Karpas-422 (cell line): Measurements from ENCODE around the gene REEP3. TPM values are rescaled to one million over a fixed set of nuclear protein-coding genes. Genes with fewer than 3 reads are reported as not detected.

Source experiments
- DNase-seq: peaks from one replicate; pipeline ENCODE4 v3.0.0-alpha.2; 2015
- H2AFZ ChIP-seq: fragments of 200-600 bp; sonication (generic); 2 replicates; pipeline ENCODE4 v1.6.1; 2014; ENCODE audit warnings: antibody characterized with exemption, low read length, mixed read lengths
- H3K27ac ChIP-seq: fragments of 200-600 bp; sonication (generic); 2 replicates; pipeline ENCODE4 v1.5.1; 2014; ENCODE audit warnings: mild to moderate bottlenecking, low read length, moderate library complexity
- H3K27me3 ChIP-seq: fragments of 200-600 bp; sonication (generic); 2 replicates; pipeline ENCODE4 v1.6.1; 2014; ENCODE audit warnings: low read length, mixed read lengths
- H3K36me3 ChIP-seq: fragments of 200-600 bp; sonication (generic); 2 replicates; pipeline ENCODE4 v1.6.1; 2014; ENCODE audit warnings: low read length, mixed read lengths; ENCODE audit not compliant: insufficient read depth
- H3K4me1 ChIP-seq: fragments of 200-600 bp; sonication (generic); 2 replicates; pipeline ENCODE4 v1.6.1; 2014; ENCODE audit warnings: mild to moderate bottlenecking, low read length, mixed read lengths
- H3K4me2 ChIP-seq: fragments of 200-600 bp; sonication (generic); 2 replicates; pipeline ENCODE4 v1.6.1; 2014; ENCODE audit warnings: low read length, low read depth, mild to moderate bottlenecking; ENCODE audit not compliant: poor library complexity, severe bottlenecking
- H3K4me3 ChIP-seq: fragments of 200-600 bp; sonication (generic); 2 replicates; pipeline ENCODE4 v1.5.1; 2014; ENCODE audit warnings: mild to moderate bottlenecking, antibody characterized with exemption, low read length, mixed read lengths
- H3K79me2 ChIP-seq: fragments of 200-600 bp; sonication (generic); 2 replicates; pipeline ENCODE4 v1.6.1; 2014; ENCODE audit warnings: mild to moderate bottlenecking, low read length, mixed read lengths
- H3K9ac ChIP-seq: fragments of 200-600 bp; sonication (generic); 2 replicates; pipeline ENCODE4 v1.6.0; 2014; ENCODE audit warnings: low read length
- H3K9me2 ChIP-seq: fragments of 200-600 bp; sonication (generic), shearing (Covaris generic); replicated peaks from 2 replicates; pipeline ENCODE4 v1.6.0; 2014; ENCODE audit warnings: mild to moderate bottlenecking, low read length, moderate library complexity; ENCODE audit not compliant: insufficient read depth
- H3K9me3 ChIP-seq: fragments of 300-700, 200-600 bp; sonication (generic); 2 replicates; pipeline ENCODE4 v1.6.1; 2014; ENCODE audit warnings: low read length, mixed read lengths
- H4K20me1 ChIP-seq: fragments of 200-600 bp; sonication (generic); 2 replicates; pipeline ENCODE4 v1.6.1; 2014; ENCODE audit warnings: mild to moderate bottlenecking, antibody characterized with exemption, low read length, low read depth; ENCODE audit not compliant: insufficient read depth
- total RNA-seq: library from RNA; depleted of rRNA; stranded (reverse); fragments of >200 nt; shearing (Covaris generic); gene quantifications from 2 replicates; pipeline ENCODE4 v1.2.3, GENCODE V29; 2014; ENCODE audit warnings: low replicate concordance

REEP3 gene
- total RNA-seq, 1 experiment from 2014 or later = 1.8 TPM

GRCh38 chr10:63586043-63586442 lies 64.8 kb downstream of the REEP3 start:
- H3K36me3 ChIP-seq = no peaks in the 10 kb centered on the region
- no peak overlapping the region for H3K4me3 ChIP-seq
- 0 out of 2 replicates have a peak, but pooled peaks cover 2% of the 10 kb centered on the region for H4K20me1 ChIP-seq
- H3K4me1 ChIP-seq = no peaks in the 10 kb centered on the region
- H3K27me3 ChIP-seq = no peaks in the 10 kb centered on the region
- no peak overlapping the region for H3K9ac ChIP-seq
- no peak overlapping the region for H3K27ac ChIP-seq
- no peaks in the 10 kb centered on the region for H3K79me2 ChIP-seq
- H3K9me3 ChIP-seq = no peaks in the 10 kb centered on the region
- no peak for DNase-seq
- no peak overlapping the region for H3K4me2 ChIP-seq
- H3K9me2 ChIP-seq = no peaks in the 10 kb centered on the region
- H2AFZ ChIP-seq = no peak overlapping the region

- no peak overlapping the region for H2AFZ ChIP-seq
- H3K36me3 ChIP-seq = no peaks in the 10 kb centered on the region
- H3K27ac ChIP-seq = no peak overlapping the region
Measured at GRCh38 chr10:63587191-63587590, 66.0 kb downstream of the REEP3 start.

GRCh38 chr10:63588436-63589167 lies 67.4 kb downstream of the REEP3 start:
- Histone ChIP-seq H3K27me3 (no peaks in the 10 kb centered on the region), H3K27ac (no peak overlapping the region), H3K79me2 (no peaks in the 10 kb centered on the region), H3K4me2 (no peak overlapping the region), H3K4me3 (no peak overlapping the region), H4K20me1 (0 out of 2 replicates have a peak, but pooled peaks cover 2% of the 10 kb centered on the region), H3K4me1 (no peaks in the 10 kb centered on the region), H3K36me3 (no peaks in the 10 kb centered on the region), H3K9me2 (no peaks in the 10 kb centered on the region), H3K9me3 (no peaks in the 10 kb centered on the region), H3K9ac (no peak overlapping the region), H2AFZ (no peak overlapping the region)
- no peak for DNase-seq

More at GRCh38 chr10:63587191-63587590, 66.0 kb downstream of the REEP3 start:
- Histone ChIP-seq H3K4me3 (no peak overlapping the region), H3K4me2 (no peak overlapping the region), H4K20me1 (0 out of 2 replicates have a peak, but pooled peaks cover 2% of the 10 kb centered on the region), H3K9me3 (no peaks in the 10 kb centered on the region), H3K4me1 (no peaks in the 10 kb centered on the region), H3K79me2 (no peaks in the 10 kb centered on the region), H3K27me3 (no peaks in the 10 kb centered on the region), H3K9me2 (no peaks in the 10 kb centered on the region), H3K9ac (no peak overlapping the region)
- no peak for DNase-seq

- Histone ChIP-seq H3K4me2 (no peak overlapping the region), H2AFZ (no peak overlapping the region), H3K4me3 (no peak overlapping the region), H4K20me1 (0 out of 2 replicates have a peak, but pooled peaks cover 2% of the 10 kb centered on the region), H3K27me3 (no peaks in the 10 kb centered on the region), H3K9ac (no peak overlapping the region), H3K36me3 (no peaks in the 10 kb centered on the region), H3K27ac (no peak overlapping the region), H3K9me2 (no peaks in the 10 kb centered on the region), H3K9me3 (no peaks in the 10 kb centered on the region), H3K79me2 (no peaks in the 10 kb centered on the region), H3K4me1 (no peaks in the 10 kb centered on the region)
- no peak for DNase-seq
Measured at GRCh38 chr10:63591600-63592379, 70.6 kb downstream of the REEP3 start.

GRCh38 chr10:63593576-63593975 lies 72.4 kb downstream of the REEP3 start:
- no peak overlapping the region for H2AFZ ChIP-seq
- H3K79me2 ChIP-seq = no peaks in the 10 kb centered on the region
- H3K4me1 ChIP-seq = no peaks in the 10 kb centered on the region
- DNase-seq = no peak
- H3K27ac ChIP-seq = no peak overlapping the region
- H3K9me3 ChIP-seq = no peaks in the 10 kb centered on the region
- H3K4me3 ChIP-seq = no peak overlapping the region
- H3K9ac ChIP-seq = no peak overlapping the region
- no peak overlapping the region for H3K4me2 ChIP-seq
- H4K20me1 ChIP-seq = no peaks in the 10 kb centered on the region
- no peaks in the 10 kb centered on the region for H3K27me3 ChIP-seq
- no peaks in the 10 kb centered on the region for H3K36me3 ChIP-seq
- H3K9me2 ChIP-seq = no peaks in the 10 kb centered on the region

- Histone ChIP-seq H3K27ac (no peak overlapping the region), H3K79me2 (no peaks in the 10 kb centered on the region), H2AFZ (no peak overlapping the region), H4K20me1 (no peaks in the 10 kb centered on the region), H3K9ac (no peak overlapping the region), H3K4me3 (no peak overlapping the region), H3K27me3 (no peaks in the 10 kb centered on the region), H3K4me1 (no peaks in the 10 kb centered on the region), H3K9me3 (no peaks in the 10 kb centered on the region), H3K4me2 (no peak overlapping the region), H3K36me3 (no peaks in the 10 kb centered on the region), H3K9me2 (no peaks in the 10 kb centered on the region)
- DNase-seq = no peak
Measured at GRCh38 chr10:63595072-63595471, 73.9 kb downstream of the REEP3 start.

GRCh38 chr10:63596924-63597323 lies 75.7 kb downstream of the REEP3 start:
- H3K79me2 ChIP-seq = no peaks in the 10 kb centered on the region
- H3K27ac ChIP-seq = no peak overlapping the region
- no peak overlapping the region for H2AFZ ChIP-seq
- no peaks in the 10 kb centered on the region for H4K20me1 ChIP-seq
- H3K4me2 ChIP-seq = no peak overlapping the region
- H3K9me3 ChIP-seq = no peaks in the 10 kb centered on the region
- no peaks in the 10 kb centered on the region for H3K36me3 ChIP-seq
- DNase-seq = no peak
- H3K4me1 ChIP-seq = no peaks in the 10 kb centered on the region
- no peak overlapping the region for H3K4me3 ChIP-seq
- H3K9ac ChIP-seq = no peak overlapping the region
- no peaks in the 10 kb centered on the region for H3K9me2 ChIP-seq
- H3K27me3 ChIP-seq = no peaks in the 10 kb centered on the region

- Histone ChIP-seq H2AFZ (no peak overlapping the region), H3K9me3 (no peaks in the 10 kb centered on the region), H3K9ac (no peak overlapping the region), H3K27me3 (no peaks in the 10 kb centered on the region), H3K36me3 (no peaks in the 10 kb centered on the region), H3K4me2 (no peak overlapping the region), H3K4me3 (no peak overlapping the region), H3K79me2 (no peaks in the 10 kb centered on the region), H3K9me2 (no peaks in the 10 kb centered on the region), H3K4me1 (peaks cover 22% of the 10 kb centered on the region), H3K27ac (no peak overlapping the region), H4K20me1 (no peaks in the 10 kb centered on the region)
- DNase-seq = no peak
Measured at GRCh38 chr10:63600540-63600939, 79.3 kb downstream of the REEP3 start.
